SH-SY5Y (cell line): ENCODE results near the gene PLXDC2.

Experiments used
- GATA2 ChIP-seq: IDR thresholded peaks from 2 replicates; pipeline ENCODE4 v1.6.1; 2011; ENCODE audit warnings: mild to moderate bottlenecking, low read depth, low read length
- GATA3 ChIP-seq: IDR thresholded peaks from 2 replicates; pipeline ENCODE4 v1.6.1; 2011; ENCODE audit warnings: low read depth, mild to moderate bottlenecking, low read length, moderate library complexity

GRCh38 chr10:19908991-19909696 is 92.9 kb downstream of the PLXDC2 start:
- no peak for TF ChIP-seq GATA3
- TF ChIP-seq GATA2: no peak
